GM12878 (cell line): Measurements from ENCODE around the gene C21orf91. TPM values are rescaled to one million over a fixed set of nuclear protein-coding genes. Genes with fewer than 3 reads are reported as not detected.
A peak's percentile ranks its signal among the peaks of the same experiment; 100 is the strongest.

ENCODE experiments used
- ATF3 ChIP-seq: IDR thresholded peaks from 2 replicates; pipeline ENCODE4 v1.6.1; 2011; ENCODE audit warnings: low read depth, mild to moderate bottlenecking, low read length, moderate library complexity, borderline replicate concordance; ENCODE audit errors: extremely low read depth
- CTCF ChIP-seq, 3 experiments: IDR thresholded peaks in 2 of 3; conservative IDR thresholded peaks in 1 of 3; 2 replicates each; pipeline ENCODE4 v1.5.1; 2011; ENCODE audit warnings: low read depth in 3 of 3, low read length in 3 of 3, mild to moderate bottlenecking in 3 of 3, control low read depth in 2 of 3, moderate library complexity in 2 of 3, inconsistent platforms in 1 of 3, mixed read lengths in 1 of 3; ENCODE audit not compliant: control insufficient read depth in 2 of 3, insufficient read depth in 1 of 3; ENCODE audit errors: extremely low read depth in 1 of 3
- ESRRA ChIP-seq: IDR thresholded peaks from 2 replicates; pipeline ENCODE4 v1.6.1; 2012; ENCODE audit warnings: mild to moderate bottlenecking, low read length, improper control_type of control experiment
- EZH2 ChIP-seq: IDR thresholded peaks from 2 replicates; pipeline ENCODE4 v1.6.1; 2012; ENCODE audit warnings: low read depth, mild to moderate bottlenecking, control low read depth, inconsistent platforms, low read length, borderline replicate concordance; ENCODE audit not compliant: control insufficient read depth
- FOXM1 ChIP-seq: IDR thresholded peaks from 2 replicates; pipeline ENCODE4 v1.6.1; 2012; ENCODE audit warnings: low read depth, mild to moderate bottlenecking, inconsistent platforms, low read length, moderate library complexity
- GATAD2B ChIP-seq: fragments of 450-650 bp; conservative IDR thresholded peaks from 2 replicates; pipeline ENCODE4 v1.6.1; 2017; ENCODE audit warnings: low read depth, mild to moderate bottlenecking, moderate library complexity
- HDAC2 ChIP-seq: fragments of 200-600 bp; sonication (generic); IDR thresholded peaks from 2 replicates; pipeline ENCODE4 v1.6.1; 2017
- IRF4 ChIP-seq: IDR thresholded peaks from 2 replicates; pipeline ENCODE4 v1.6.1; 2011; ENCODE audit warnings: low read depth, low read length
- JUNB ChIP-seq: IDR thresholded peaks from 2 replicates; pipeline ENCODE4 v1.6.1; 2016; ENCODE audit warnings: antibody characterized with exemption, mild to moderate bottlenecking
- NFIC ChIP-seq: IDR thresholded peaks from 2 replicates; pipeline ENCODE4 v1.6.1; 2012; ENCODE audit warnings: low read depth, mild to moderate bottlenecking, inconsistent platforms, low read length, moderate library complexity
- NFYB ChIP-seq: IDR thresholded peaks from 2 replicates; pipeline ENCODE4 v1.6.1; 2011; ENCODE audit warnings: low read depth, mild to moderate bottlenecking, low read length, improper control_type of control experiment, moderate library complexity; ENCODE audit not compliant: insufficient read depth
- RAD51 ChIP-seq: fragments of 450-650 bp; IDR thresholded peaks from 2 replicates; pipeline ENCODE4 v1.6.1; 2016; ENCODE audit warnings: moderate library complexity, mild to moderate bottlenecking, inconsistent platforms
- RUNX3 ChIP-seq: IDR thresholded peaks from 2 replicates; pipeline ENCODE4 v1.6.1; 2012; ENCODE audit warnings: low read length, inconsistent platforms
- TARDBP ChIP-seq: IDR thresholded peaks from 2 replicates; pipeline ENCODE4 v1.6.1; 2016; ENCODE audit warnings: borderline replicate concordance
- TBL1XR1 ChIP-seq: IDR thresholded peaks from 2 replicates; pipeline ENCODE4 v1.6.1; 2012; ENCODE audit warnings: low read depth, low read length, improper control_type of control experiment
- polyA plus RNA-seq, 11 experiments: library from polyadenylated mRNA; depleted of rRNA in 4 of 11; unstranded in 6 of 11; stranded (reverse) in 5 of 11; fragments of >200 nt; fragmentation: Nextera tagmentation in 4 of 11; fragmentation: Illumina TruSeq in 1 of 11; extraction: Ambion mirVana in 4 of 11; extraction: Trizol in 1 of 11; gene quantifications; 1 replicate in 1 of 11; 2 replicates in 10 of 11; pipeline versions ENCODE4 v1.2.1 to v1.2.3, GENCODE V29; 2011 to 2016; ENCODE audit warnings: inconsistent platforms in 2 of 11, missing spikeins in 2 of 11, low read depth in 1 of 11
- total RNA-seq, 4 experiments: library from RNA; depleted of rRNA in 3 of 4; stranded (reverse); fragments of >200 nt in 3 of 4; fragmentation: Illumina TruSeq in 1 of 4; extraction: Trizol in 1 of 4; gene quantifications; 2 replicates each; pipeline versions ENCODE4 v1.2.1 to v1.2.3, GENCODE V29; 2013 to 2021
- TF ChIP-seq, protein P1 (sequence below): fragments of 450-650 bp; IDR thresholded peaks from 2 replicates; pipeline ENCODE4 v1.6.1; 2017; ENCODE audit warnings: mild to moderate bottlenecking, moderate library complexity
- TF ChIP-seq, protein P2 (sequence below): fragments of 450-650 bp; IDR thresholded peaks from 2 replicates; pipeline ENCODE4 v1.6.1; 2017; ENCODE audit warnings: mild to moderate bottlenecking, low read depth, inconsistent platforms; ENCODE audit not compliant: poor library complexity, severe bottlenecking
- TF ChIP-seq, protein P3 (sequence below): fragments of 450-650 bp; IDR thresholded peaks from 2 replicates; pipeline ENCODE4 v1.6.1; 2017; ENCODE audit warnings: mild to moderate bottlenecking, moderate library complexity

Gene C21orf91
- total and polyA plus RNA-seq, 10 of the 15 experiments (the other 5 are each of a cell fraction or from before 2014, with no cell fraction given), result 9.3 to 40.3 (median 29.8) TPM

DNA sequence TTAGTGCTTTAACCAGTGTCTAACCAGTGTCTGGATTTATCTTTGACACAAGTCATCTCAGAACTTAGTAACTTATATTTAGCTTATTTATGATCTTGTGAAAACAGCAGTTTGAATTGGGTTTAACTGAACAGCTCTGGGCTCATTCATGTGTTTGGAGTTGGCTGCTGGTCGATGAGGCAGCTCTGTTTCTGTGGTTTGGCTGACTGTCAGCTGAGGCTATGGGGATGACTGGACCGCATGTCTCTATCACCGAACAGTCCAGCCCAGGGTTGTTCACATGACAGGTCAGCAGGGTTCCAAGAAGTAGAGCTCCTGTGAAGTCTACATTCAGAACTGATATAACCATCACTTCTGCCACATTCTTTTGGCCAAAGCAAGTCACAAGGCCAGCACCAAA, 29.1 kb upstream of the C21orf91 start (continued):
- TF ChIP-seq NFYB (no peak), NFIC (peak; percentile 96), CTCF (IDR thresholded peaks at IDR 0.05 in 2 of 3, conservative IDR thresholded peaks at IDR 0.05 in 1 of 3; ENCODE audit: control insufficient read depth in 2 of 3, extremely low read depth in 1 of 3, insufficient read depth in 1 of 3, low read depth in 3 of 3, low read length in 3 of 3) (no peak), EZH2 (no peak), TARDBP (no peak), IRF4 (peak; percentile 71; the same call in 1 of the 2 replicates), ESRRA (no peak), RUNX3 (peak; percentile 100), ATF3 (no peak), GATAD2B (no peak; the same call in 1 of the 2 replicates), RAD51 (peak; percentile 91), TBL1XR1 (0 out of 2 replicates have a peak, but pooled peaks have one; percentile 57), FOXM1 (peak; percentile 96), JUNB (peak; percentile 90), HDAC2 (no peak)
- TF ChIP-seq, protein P1, sequence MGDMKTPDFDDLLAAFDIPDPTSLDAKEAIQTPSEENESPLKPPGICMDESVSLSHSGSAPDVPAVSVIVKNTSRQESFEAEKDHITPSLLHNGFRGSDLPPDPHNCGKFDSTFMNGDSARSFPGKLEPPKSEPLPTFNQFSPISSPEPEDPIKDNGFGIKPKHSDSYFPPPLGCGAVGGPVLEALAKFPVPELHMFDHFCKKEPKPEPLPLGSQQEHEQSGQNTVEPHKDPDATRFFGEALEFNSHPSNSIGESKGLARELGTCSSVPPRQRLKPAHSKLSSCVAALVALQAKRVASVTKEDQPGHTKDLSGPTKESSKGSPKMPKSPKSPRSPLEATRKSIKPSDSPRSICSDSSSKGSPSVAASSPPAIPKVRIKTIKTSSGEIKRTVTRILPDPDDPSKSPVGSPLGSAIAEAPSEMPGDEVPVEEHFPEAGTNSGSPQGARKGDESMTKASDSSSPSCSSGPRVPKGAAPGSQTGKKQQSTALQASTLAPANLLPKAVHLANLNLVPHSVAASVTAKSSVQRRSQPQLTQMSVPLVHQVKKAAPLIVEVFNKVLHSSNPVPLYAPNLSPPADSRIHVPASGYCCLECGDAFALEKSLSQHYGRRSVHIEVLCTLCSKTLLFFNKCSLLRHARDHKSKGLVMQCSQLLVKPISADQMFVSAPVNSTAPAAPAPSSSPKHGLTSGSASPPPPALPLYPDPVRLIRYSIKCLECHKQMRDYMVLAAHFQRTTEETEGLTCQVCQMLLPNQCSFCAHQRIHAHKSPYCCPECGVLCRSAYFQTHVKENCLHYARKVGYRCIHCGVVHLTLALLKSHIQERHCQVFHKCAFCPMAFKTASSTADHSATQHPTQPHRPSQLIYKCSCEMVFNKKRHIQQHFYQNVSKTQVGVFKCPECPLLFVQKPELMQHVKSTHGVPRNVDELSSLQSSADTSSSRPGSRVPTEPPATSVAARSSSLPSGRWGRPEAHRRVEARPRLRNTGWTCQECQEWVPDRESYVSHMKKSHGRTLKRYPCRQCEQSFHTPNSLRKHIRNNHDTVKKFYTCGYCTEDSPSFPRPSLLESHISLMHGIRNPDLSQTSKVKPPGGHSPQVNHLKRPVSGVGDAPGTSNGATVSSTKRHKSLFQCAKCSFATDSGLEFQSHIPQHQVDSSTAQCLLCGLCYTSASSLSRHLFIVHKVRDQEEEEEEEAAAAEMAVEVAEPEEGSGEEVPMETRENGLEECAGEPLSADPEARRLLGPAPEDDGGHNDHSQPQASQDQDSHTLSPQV, result no peak
- TF ChIP-seq, protein P2, sequence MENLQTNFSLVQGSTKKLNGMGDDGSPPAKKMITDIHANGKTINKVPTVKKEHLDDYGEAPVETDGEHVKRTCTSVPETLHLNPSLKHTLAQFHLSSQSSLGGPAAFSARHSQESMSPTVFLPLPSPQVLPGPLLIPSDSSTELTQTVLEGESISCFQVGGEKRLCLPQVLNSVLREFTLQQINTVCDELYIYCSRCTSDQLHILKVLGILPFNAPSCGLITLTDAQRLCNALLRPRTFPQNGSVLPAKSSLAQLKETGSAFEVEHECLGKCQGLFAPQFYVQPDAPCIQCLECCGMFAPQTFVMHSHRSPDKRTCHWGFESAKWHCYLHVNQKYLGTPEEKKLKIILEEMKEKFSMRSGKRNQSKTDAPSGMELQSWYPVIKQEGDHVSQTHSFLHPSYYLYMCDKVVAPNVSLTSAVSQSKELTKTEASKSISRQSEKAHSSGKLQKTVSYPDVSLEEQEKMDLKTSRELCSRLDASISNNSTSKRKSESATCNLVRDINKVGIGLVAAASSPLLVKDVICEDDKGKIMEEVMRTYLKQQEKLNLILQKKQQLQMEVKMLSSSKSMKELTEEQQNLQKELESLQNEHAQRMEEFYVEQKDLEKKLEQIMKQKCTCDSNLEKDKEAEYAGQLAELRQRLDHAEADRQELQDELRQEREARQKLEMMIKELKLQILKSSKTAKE, result peak; percentile 95
- TF ChIP-seq, protein P3, sequence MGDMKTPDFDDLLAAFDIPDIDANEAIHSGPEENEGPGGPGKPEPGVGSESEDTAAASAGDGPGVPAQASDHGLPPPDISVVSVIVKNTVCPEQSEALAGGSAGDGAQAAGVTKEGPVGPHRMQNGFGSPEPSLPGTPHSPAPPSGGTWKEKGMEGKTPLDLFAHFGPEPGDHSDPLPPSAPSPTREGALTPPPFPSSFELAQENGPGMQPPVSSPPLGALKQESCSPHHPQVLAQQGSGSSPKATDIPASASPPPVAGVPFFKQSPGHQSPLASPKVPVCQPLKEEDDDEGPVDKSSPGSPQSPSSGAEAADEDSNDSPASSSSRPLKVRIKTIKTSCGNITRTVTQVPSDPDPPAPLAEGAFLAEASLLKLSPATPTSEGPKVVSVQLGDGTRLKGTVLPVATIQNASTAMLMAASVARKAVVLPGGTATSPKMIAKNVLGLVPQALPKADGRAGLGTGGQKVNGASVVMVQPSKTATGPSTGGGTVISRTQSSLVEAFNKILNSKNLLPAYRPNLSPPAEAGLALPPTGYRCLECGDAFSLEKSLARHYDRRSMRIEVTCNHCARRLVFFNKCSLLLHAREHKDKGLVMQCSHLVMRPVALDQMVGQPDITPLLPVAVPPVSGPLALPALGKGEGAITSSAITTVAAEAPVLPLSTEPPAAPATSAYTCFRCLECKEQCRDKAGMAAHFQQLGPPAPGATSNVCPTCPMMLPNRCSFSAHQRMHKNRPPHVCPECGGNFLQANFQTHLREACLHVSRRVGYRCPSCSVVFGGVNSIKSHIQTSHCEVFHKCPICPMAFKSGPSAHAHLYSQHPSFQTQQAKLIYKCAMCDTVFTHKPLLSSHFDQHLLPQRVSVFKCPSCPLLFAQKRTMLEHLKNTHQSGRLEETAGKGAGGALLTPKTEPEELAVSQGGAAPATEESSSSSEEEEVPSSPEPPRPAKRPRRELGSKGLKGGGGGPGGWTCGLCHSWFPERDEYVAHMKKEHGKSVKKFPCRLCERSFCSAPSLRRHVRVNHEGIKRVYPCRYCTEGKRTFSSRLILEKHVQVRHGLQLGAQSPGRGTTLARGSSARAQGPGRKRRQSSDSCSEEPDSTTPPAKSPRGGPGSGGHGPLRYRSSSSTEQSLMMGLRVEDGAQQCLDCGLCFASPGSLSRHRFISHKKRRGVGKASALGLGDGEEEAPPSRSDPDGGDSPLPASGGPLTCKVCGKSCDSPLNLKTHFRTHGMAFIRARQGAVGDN, result peak; percentile 52; the same call in 1 of the 2 replicates
